CD4-positive, alpha-beta T cell (primary cell): ENCODE results near the gene FSTL4. TPM values are rescaled to one million over a fixed set of nuclear protein-coding genes. Genes with fewer than 3 reads are reported as not detected.

Experiments used
- ATAC-seq: fragments of 200-7000 bp; cut with Tn5 transposase; one replicate; pipeline ENCODE4 v1.10.0; 2022; ENCODE audit warnings: mild to moderate bottlenecking; ENCODE audit not compliant: poor library complexity
- CTCF ChIA-PET: fragments of 350-600 bp; sonication (Branson Sonifier 250); formaldehyde crosslinking; loops from one replicate; lab custom pipeline; 2021; ENCODE audit warnings: antibody characterized with exemption, inconsistent platforms; lab: Charles Lee
- POLR2A ChIA-PET: fragments of 350-600 bp; sonication (Branson Sonifier 250); formaldehyde crosslinking; loops from one replicate; lab custom pipeline; 2021; ENCODE audit warnings: antibody characterized with exemption, inconsistent platforms; lab: Charles Lee
- DNase-seq, 14 experiments: peaks; one replicate each; pipeline ENCODE4 v3.0.0-alpha.2; 2013 to 2020; ENCODE audit warnings: mixed read lengths in 2 of 14
- H3K27ac ChIP-seq, 2 donors: one replicate each; pipeline versions ENCODE4 v1.5.1 to v1.7.0; 2013; ENCODE audit warnings: low read length in 2 of 2, low read depth in 1 of 2, mild to moderate bottlenecking in 1 of 2
- H3K27me3 ChIP-seq, 2 experiments: 1 replicate in 1 of 2; 2 replicates in 1 of 2; pipeline versions ENCODE4 v1.6.1 to v1.7.0; 2013; ENCODE audit warnings: low read length in 2 of 2, control low read depth in 1 of 2, mild to moderate bottlenecking in 1 of 2, moderate library complexity in 1 of 2; ENCODE audit not compliant: insufficient read depth in 2 of 2, control insufficient read depth in 1 of 2
- H3K36me3 ChIP-seq: one replicate; pipeline ENCODE4 v1.6.1; 2013; ENCODE audit warnings: low read length, control low read depth; ENCODE audit not compliant: insufficient read depth
- H3K4me1 ChIP-seq: one replicate; pipeline ENCODE4 v1.6.1; 2013; ENCODE audit warnings: low read length, control low read depth; ENCODE audit not compliant: insufficient read depth
- H3K4me3 ChIP-seq: one replicate; pipeline ENCODE4 v1.5.1; 2013; ENCODE audit warnings: mild to moderate bottlenecking, low read length, moderate library complexity
- H3K9me3 ChIP-seq, 2 experiments: 1 replicate in 1 of 2; 2 replicates in 1 of 2; pipeline versions ENCODE4 v1.6.1 to v1.7.0; 2013; ENCODE audit warnings: low read length in 2 of 2, mild to moderate bottlenecking in 2 of 2, control low read depth in 1 of 2, moderate library complexity in 1 of 2; ENCODE audit not compliant: control insufficient read depth in 1 of 2, insufficient read depth in 1 of 2
- H3K27ac Mint-ChIP-seq: one replicate; pipeline ENCODE4 v1.8.0; 2020; ENCODE audit warnings: mixed read lengths
- H3K27me3 Mint-ChIP-seq: one replicate; pipeline ENCODE4 v1.8.0; 2021; ENCODE audit warnings: mixed read lengths
- H3K36me3 Mint-ChIP-seq: one replicate; pipeline ENCODE4 v1.8.0; 2021; ENCODE audit warnings: low read depth, mixed read lengths
- H3K4me1 Mint-ChIP-seq: one replicate; pipeline ENCODE4 v1.8.0; 2021; ENCODE audit warnings: low read depth, mixed read lengths
- H3K4me3 Mint-ChIP-seq: one replicate; pipeline ENCODE4 v1.8.0; 2020; ENCODE audit warnings: mild to moderate bottlenecking, mixed read lengths
- H3K9me3 Mint-ChIP-seq: one replicate; pipeline ENCODE4 v1.8.0; 2020; ENCODE audit warnings: mixed read lengths
- intact Hi-C, 2 experiments: fragments of 100-400 bp; cut with DNase I in 1 of 2; cut with micrococcal nuclease in 1 of 2; formaldehyde crosslinking; loops; one replicate each; pipeline versions ENCODE4 v1.15.1 to v1.9.0; 2023 to 2025; cut with DNase I, micrococcal nuclease
- total RNA-seq, 174 experiments: library from RNA in 2 of 174; stranded (reverse) in 2 of 174; gene quantifications; one replicate each; pipeline ENCODE4 v1.2.3 and lab custom pipeline; 2021 to 2026
- TF ChIP-seq, protein P1 (sequence below): fragments of 200-600 bp; IDR thresholded peaks from one replicate; pipeline ENCODE4 v1.8.0; 2022; ENCODE audit warnings: antibody characterized with exemption, mild to moderate bottlenecking

FSTL4 gene
- total RNA-seq, 2 experiments from 2014 or later, result not detected

GRCh38 chr5:133406208-133406976 is 205.9 kb downstream of the FSTL4 start:
- Mint-ChIP-seq H3K27ac (no peak overlapping the region), H3K4me3 (no peak overlapping the region), H3K27me3 (no peaks in the 10 kb centered on the region), H3K36me3 (no peaks in the 10 kb centered on the region), H3K9me3 (no peaks in the 10 kb centered on the region), H3K4me1 (no peaks in the 10 kb centered on the region)
- TF ChIP-seq, protein P1, sequence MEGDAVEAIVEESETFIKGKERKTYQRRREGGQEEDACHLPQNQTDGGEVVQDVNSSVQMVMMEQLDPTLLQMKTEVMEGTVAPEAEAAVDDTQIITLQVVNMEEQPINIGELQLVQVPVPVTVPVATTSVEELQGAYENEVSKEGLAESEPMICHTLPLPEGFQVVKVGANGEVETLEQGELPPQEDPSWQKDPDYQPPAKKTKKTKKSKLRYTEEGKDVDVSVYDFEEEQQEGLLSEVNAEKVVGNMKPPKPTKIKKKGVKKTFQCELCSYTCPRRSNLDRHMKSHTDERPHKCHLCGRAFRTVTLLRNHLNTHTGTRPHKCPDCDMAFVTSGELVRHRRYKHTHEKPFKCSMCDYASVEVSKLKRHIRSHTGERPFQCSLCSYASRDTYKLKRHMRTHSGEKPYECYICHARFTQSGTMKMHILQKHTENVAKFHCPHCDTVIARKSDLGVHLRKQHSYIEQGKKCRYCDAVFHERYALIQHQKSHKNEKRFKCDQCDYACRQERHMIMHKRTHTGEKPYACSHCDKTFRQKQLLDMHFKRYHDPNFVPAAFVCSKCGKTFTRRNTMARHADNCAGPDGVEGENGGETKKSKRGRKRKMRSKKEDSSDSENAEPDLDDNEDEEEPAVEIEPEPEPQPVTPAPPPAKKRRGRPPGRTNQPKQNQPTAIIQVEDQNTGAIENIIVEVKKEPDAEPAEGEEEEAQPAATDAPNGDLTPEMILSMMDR, result no peak
- no peaks in the 10 kb centered on the region for H3K4me1 ChIP-seq
- H3K27me3 ChIP-seq, result no peaks in the 10 kb centered on the region
- DNase-seq, result no peak
- POLR2A ChIA-PET, result no interaction called here
- intact Hi-C loops, result no loop called here
- no peak overlapping the region for H3K27ac ChIP-seq
- no peaks in the 10 kb centered on the region for H3K36me3 ChIP-seq
- H3K4me3 ChIP-seq, result no peak overlapping the region
- ATAC-seq, result no peak
- CTCF ChIA-PET, result interaction anchor here (1.5 kb wide), 1 partner anchor 17 kb away, joined by 3 read pairs; no protein-coding TSS in a partner anchor
- H3K9me3 ChIP-seq, result peaks cover 0 to 3% of the 10 kb centered on the region in 2 experiments

DNA sequence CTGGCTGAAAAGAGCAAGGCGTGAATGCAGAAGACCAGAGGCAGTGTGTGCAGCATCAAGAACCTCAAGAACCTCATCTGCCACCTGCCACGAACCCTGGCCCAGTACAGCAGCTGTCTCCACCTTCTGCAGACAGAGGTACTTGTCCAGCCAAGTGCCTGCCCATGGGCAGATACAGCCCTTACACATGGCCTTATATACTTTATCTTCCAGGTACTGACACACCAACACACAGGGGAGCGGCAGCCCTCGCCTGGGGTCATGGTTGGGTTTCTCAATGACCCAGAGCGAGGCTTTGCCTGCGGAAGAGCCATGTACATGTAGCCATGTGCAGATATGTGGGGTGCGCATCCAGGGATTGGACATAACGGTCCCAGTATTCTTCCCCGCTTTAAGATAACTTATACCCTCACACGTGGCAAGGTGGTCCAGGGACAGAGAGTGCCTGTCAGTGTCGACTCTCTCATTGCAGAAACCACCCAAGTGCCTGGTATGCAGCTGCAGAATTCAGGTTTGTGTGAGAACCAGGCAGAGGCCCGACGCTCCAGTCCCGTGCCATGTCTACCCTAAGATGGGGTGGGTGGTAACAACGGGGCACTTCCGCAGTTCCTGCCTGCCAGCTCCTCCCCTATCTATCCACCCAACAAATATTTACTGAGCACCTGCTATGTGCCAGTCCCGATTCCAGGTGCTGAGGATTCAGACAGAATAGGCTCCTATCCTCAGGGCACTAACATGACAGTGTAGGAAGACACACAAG is 206.9 kb downstream of the FSTL4 start:
- H3K36me3 Mint-ChIP-seq, result no peaks in the 10 kb centered on the region
- no peak overlapping the region for H3K4me3 Mint-ChIP-seq
- DNase-seq (no peak), ATAC-seq (no peak)
- H3K27ac Mint-ChIP-seq, result no peak overlapping the region
- H3K9me3 Mint-ChIP-seq, result no peaks in the 10 kb centered on the region
- H3K4me1 Mint-ChIP-seq, result no peaks in the 10 kb centered on the region
- Histone ChIP-seq H3K36me3 (no peaks in the 10 kb centered on the region), H3K27ac (no peak overlapping the region), H3K4me1 (no peaks in the 10 kb centered on the region), H3K9me3 (peaks cover 0 to 3% of the 10 kb centered on the region in 2 experiments), H3K27me3 (no peaks in the 10 kb centered on the region), H3K4me3 (no peak overlapping the region)
- POLR2A ChIA-PET, result no interaction called here
- intact Hi-C loops, result no loop called here
- TF ChIP-seq, protein P1, result no peak
- no peaks in the 10 kb centered on the region for H3K27me3 Mint-ChIP-seq
- CTCF ChIA-PET, result interaction anchor here (1.5 kb wide), 1 partner anchor 18 kb away, joined by 3 read pairs; no protein-coding TSS in a partner anchor

DNA sequence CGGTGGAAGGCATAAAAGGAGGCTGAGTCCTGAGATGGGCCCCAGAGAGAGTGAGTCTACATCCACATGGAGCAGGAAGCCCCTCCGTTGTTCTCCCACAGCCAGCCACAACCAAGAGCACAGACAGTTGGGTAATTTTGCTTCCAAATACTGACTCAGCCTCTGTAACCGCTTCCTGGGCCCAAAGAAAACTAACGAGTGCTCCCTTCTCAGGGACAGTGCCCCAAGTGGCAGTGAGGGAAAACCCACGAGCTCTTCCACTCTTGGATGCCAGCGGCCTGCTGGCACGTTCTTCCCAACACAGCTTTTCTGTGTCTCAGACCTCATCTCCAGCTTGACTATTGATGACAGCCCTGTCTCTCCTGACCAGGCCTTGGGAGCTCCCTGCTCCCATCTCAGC is 207.6 kb downstream of the FSTL4 start:
- intact Hi-C loops, result no loop called here
- no peaks in the 10 kb centered on the region for H3K27me3 ChIP-seq
- H3K27me3 Mint-ChIP-seq, result no peaks in the 10 kb centered on the region
- no peaks in the 10 kb centered on the region for H3K4me1 Mint-ChIP-seq
- POLR2A ChIA-PET, result no interaction called here
- no peak overlapping the region for H3K27ac Mint-ChIP-seq
- no peak for DNase-seq
- ATAC-seq, result no peak
- H3K4me3 ChIP-seq, result no peak overlapping the region
- CTCF ChIA-PET, result no interaction called here
- no peaks in the 10 kb centered on the region for H3K4me1 ChIP-seq
- TF ChIP-seq, protein P1, result no peak
- no peaks in the 10 kb centered on the region for H3K36me3 Mint-ChIP-seq
- no peak overlapping the region for H3K27ac ChIP-seq
- no peaks in the 10 kb centered on the region for H3K9me3 Mint-ChIP-seq
- H3K9me3 ChIP-seq, result peaks cover 0 to 3% of the 10 kb centered on the region in 2 experiments
- no peak overlapping the region for H3K4me3 Mint-ChIP-seq
- no peaks in the 10 kb centered on the region for H3K36me3 ChIP-seq
